ENCODE data around the gene NHP2.

NHP2 gene

DNA sequence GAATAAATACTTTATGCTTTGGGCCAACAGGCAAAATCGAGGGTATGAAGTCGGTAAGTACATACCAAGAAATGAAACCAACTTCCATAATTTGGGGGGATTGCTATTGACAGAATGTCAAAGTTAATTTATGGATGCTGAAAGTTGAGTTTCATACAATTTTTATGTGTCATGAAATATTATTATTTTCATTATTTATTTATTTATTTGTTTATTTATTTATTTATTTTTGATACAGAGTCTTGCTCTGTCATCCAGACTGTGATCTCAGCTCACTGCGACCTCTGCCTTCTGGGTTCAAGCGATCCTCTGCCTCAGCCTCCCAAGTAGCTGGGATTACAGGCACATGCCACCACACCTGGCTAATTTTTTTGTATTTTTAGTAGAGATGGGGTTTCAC, 38.0 kb upstream of the NHP2 start:
- Histone ChIP-seq H3K4me3 (IDR thresholded peaks at IDR 0.05; ENCODE audit: insufficient read depth, low read depth, low read length) (no peak overlapping the region), H4K20me1 (ENCODE audit: insufficient read depth) (no peaks in the 10 kb centered on the region), H3K9ac (no peak overlapping the region), H3K36me3 (ENCODE audit: insufficient read depth) (no peaks in the 10 kb centered on the region), H3K79me2 (ENCODE audit: insufficient read depth, low read depth) (no peaks in the 10 kb centered on the region), H3K4me1 (ENCODE audit: low read depth, poor library complexity, severe bottlenecking) (no peaks in the 10 kb centered on the region), H2AFZ (ENCODE audit: low read depth) (no peak overlapping the region), H3K27me3 (ENCODE audit: insufficient read depth, low read depth) (no peaks in the 10 kb centered on the region), H3K4me2 (no peak overlapping the region), H3K27ac (no peak overlapping the region)
- TF ChIP-seq, protein P1, sequence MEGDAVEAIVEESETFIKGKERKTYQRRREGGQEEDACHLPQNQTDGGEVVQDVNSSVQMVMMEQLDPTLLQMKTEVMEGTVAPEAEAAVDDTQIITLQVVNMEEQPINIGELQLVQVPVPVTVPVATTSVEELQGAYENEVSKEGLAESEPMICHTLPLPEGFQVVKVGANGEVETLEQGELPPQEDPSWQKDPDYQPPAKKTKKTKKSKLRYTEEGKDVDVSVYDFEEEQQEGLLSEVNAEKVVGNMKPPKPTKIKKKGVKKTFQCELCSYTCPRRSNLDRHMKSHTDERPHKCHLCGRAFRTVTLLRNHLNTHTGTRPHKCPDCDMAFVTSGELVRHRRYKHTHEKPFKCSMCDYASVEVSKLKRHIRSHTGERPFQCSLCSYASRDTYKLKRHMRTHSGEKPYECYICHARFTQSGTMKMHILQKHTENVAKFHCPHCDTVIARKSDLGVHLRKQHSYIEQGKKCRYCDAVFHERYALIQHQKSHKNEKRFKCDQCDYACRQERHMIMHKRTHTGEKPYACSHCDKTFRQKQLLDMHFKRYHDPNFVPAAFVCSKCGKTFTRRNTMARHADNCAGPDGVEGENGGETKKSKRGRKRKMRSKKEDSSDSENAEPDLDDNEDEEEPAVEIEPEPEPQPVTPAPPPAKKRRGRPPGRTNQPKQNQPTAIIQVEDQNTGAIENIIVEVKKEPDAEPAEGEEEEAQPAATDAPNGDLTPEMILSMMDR (conservative IDR thresholded peaks at IDR 0.05; ENCODE audit: low read depth, low read length), result no peak

DNA sequence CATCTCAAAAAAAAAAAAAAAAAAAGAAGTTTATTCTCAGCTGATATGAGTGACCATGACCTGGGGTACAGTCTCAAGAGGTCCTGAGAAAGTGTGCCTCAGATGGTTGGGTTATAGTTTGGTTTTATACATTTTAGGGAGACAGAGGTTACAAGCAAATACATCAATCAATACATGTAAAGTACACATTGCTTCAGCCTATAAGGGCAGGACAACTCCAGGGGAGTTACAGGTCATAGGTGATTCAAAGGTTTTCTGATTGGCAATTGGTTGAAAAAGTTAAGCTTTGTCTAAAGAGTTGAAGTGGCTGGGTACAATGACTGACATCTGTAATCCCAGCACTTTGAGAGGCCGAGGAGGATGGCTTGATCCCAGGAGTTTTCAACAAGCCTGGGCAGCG, 35.7 kb upstream of the NHP2 start:
- Histone ChIP-seq H3K9ac (no peak overlapping the region), H3K4me3 (IDR thresholded peaks at IDR 0.05; ENCODE audit: insufficient read depth, low read depth, low read length) (no peak overlapping the region), H3K27ac (no peak overlapping the region), H4K20me1 (ENCODE audit: insufficient read depth) (no peaks in the 10 kb centered on the region), H2AFZ (ENCODE audit: low read depth) (no peak overlapping the region), H3K4me1 (ENCODE audit: low read depth, poor library complexity, severe bottlenecking) (no peaks in the 10 kb centered on the region), H3K79me2 (ENCODE audit: insufficient read depth, low read depth) (no peaks in the 10 kb centered on the region), H3K4me2 (no peak overlapping the region), H3K36me3 (ENCODE audit: insufficient read depth) (no peaks in the 10 kb centered on the region), H3K27me3 (ENCODE audit: insufficient read depth, low read depth) (no peaks in the 10 kb centered on the region)
- TF ChIP-seq, protein P1 (conservative IDR thresholded peaks at IDR 0.05; ENCODE audit: low read depth, low read length), result no peak

DNA sequence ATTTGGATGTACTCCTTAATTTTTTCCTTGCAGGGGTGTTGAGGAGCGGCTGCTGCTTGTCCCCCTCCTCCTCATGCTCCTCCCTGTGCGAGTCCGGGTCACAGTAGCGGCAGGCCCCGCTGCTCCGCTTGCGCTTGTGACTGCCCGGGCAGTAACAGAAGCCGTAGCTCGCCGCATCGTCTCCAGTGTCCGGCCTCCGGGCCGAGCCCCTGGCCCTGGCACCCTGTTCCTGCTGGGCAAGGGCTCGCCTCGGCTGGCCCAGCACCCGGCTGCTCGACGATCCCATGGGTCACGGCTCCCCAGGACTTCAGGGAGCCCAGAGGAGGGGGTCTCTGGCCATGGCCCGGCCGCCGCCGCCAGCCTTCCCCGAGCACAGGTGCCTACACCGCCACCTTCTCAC, 33.3 kb upstream of the NHP2 start, which contains the start of gene GMCL2:
Gene GMCL2, minus strand, starts transcription at position 358 of the 400 bp plus-strand sequence. Its CDS starts 72 bp downstream, at position 286.
- no peak within 1 kb of the TSS for H3K4me3 ChIP-seq (IDR thresholded peaks at IDR 0.05; ENCODE audit: insufficient read depth, low read depth, low read length)
- no peaks in the 10 kb centered on the region for H3K36me3 ChIP-seq (ENCODE audit: insufficient read depth)
- no peak within 1 kb of the TSS for H2AFZ ChIP-seq (ENCODE audit: low read depth)
- H3K27me3 ChIP-seq (ENCODE audit: insufficient read depth, low read depth), result no peaks in the 10 kb centered on the region
- no peak within 1 kb of the TSS for H3K4me2 ChIP-seq
- H3K4me1 ChIP-seq (ENCODE audit: low read depth, poor library complexity, severe bottlenecking), result no peaks in the 10 kb centered on the region
- no peaks in the 10 kb centered on the region for H4K20me1 ChIP-seq (ENCODE audit: insufficient read depth)
- H3K9ac ChIP-seq, result no peak within 1 kb of the TSS
- no peaks in the 10 kb centered on the region for H3K79me2 ChIP-seq (ENCODE audit: insufficient read depth, low read depth)
- TF ChIP-seq, protein P1 (conservative IDR thresholded peaks at IDR 0.05; ENCODE audit: low read depth, low read length), result no peak
- H3K27ac ChIP-seq, result no peak within 1 kb of the TSS

DNA sequence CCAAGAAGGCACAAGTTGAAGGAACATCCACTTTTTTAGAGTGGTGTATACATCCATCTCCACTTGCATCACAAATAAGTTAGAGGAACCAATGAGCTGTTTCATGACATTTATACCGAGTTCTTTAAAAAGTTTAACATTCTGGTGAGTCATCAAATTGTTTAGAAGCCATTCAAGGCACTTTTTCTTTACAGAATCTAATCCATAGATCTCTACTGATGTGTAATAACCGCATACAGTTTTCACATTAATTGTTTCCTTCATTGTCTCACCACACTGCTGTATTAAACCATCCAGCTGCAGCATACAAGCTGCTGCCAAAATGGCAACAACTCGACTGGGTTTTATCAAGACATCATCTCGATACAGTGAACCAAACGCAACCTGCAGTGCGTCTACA, 32.7 kb upstream of the NHP2 start:
- H3K9ac ChIP-seq, result no peak overlapping the region
- H3K27me3 ChIP-seq (ENCODE audit: insufficient read depth, low read depth), result no peaks in the 10 kb centered on the region
- TF ChIP-seq, protein P1 (conservative IDR thresholded peaks at IDR 0.05; ENCODE audit: low read depth, low read length), result no peak
- H3K4me3 ChIP-seq (IDR thresholded peaks at IDR 0.05; ENCODE audit: insufficient read depth, low read depth, low read length), result no peak overlapping the region
- no peak overlapping the region for H3K27ac ChIP-seq
- H3K4me1 ChIP-seq (ENCODE audit: low read depth, poor library complexity, severe bottlenecking), result no peaks in the 10 kb centered on the region
- H3K79me2 ChIP-seq (ENCODE audit: insufficient read depth, low read depth), result no peaks in the 10 kb centered on the region
- no peaks in the 10 kb centered on the region for H3K36me3 ChIP-seq (ENCODE audit: insufficient read depth)
- no peak overlapping the region for H3K4me2 ChIP-seq
- H4K20me1 ChIP-seq (ENCODE audit: insufficient read depth), result no peaks in the 10 kb centered on the region
- no peak overlapping the region for H2AFZ ChIP-seq (ENCODE audit: low read depth)

Measured in KMS-11 (cell line).